GM10248 (cell line): ENCODE results near the gene CLPTM1L.

Experiments used
- CTCF ChIA-PET: fragments of 300-600 bp; sonication (Branson Sonifier 250); formaldehyde crosslinking; extraction: SDS; loops from one replicate; lab custom pipeline; 2021; ENCODE audit warnings: antibody characterized with exemption; lab: Yijun Ruan, JAX
- POLR2A ChIA-PET: fragments of 350-650 bp; sonication (Branson Sonifier 250); formaldehyde crosslinking; extraction: SDS; loops from one replicate; lab custom pipeline; 2020; ENCODE audit warnings: antibody characterized with exemption; lab: Yijun Ruan, JAX
- DNase-seq: peaks from one replicate; pipeline ENCODE4 v3.0.0; 2012; ENCODE audit errors: extremely low spot score
- CTCF ChIP-seq: IDR thresholded peaks from 2 replicates; pipeline ENCODE4 v1.5.1; 2012; ENCODE audit warnings: mild to moderate bottlenecking, low read depth; ENCODE audit errors: extremely low read depth, missing control alignments, control extremely low read depth

Gene CLPTM1L

GRCh38 chr5:1385395-1386273, 40.7 kb upstream of the CLPTM1L start:
- CTCF ChIA-PET: interaction anchor here (1.1 to 1.4 kb wide), 3 partner anchors 14 to 268 kb away, joined by 3 to 4 read pairs (median 4); no protein-coding TSS in a partner anchor
- POLR2A ChIA-PET: no interaction called here

GRCh38 chr5:1384521-1384920, 39.6 kb upstream of the CLPTM1L start:
- CTCF ChIA-PET: interaction anchor here (1.1 to 1.4 kb wide), 3 partner anchors 13 to 269 kb away, joined by 3 to 4 read pairs (median 4); no protein-coding TSS in a partner anchor
- DNase-seq: no peak
- TF ChIP-seq CTCF: no peak
- POLR2A ChIA-PET: no interaction called here

More at GRCh38 chr5:1385395-1386273, 40.7 kb upstream of the CLPTM1L start:
- peak; percentile 90 for DNase-seq
- no peak for TF ChIP-seq CTCF

- ChIA-PET POLR2A (no interaction called here), CTCF (no interaction called here)
- no peak for TF ChIP-seq CTCF
- no peak for DNase-seq
Observed at GRCh38 chr5:1383886-1384401, 39.0 kb upstream of the CLPTM1L start.

- ChIA-PET CTCF (no interaction called here), POLR2A (no interaction called here)
- TF ChIP-seq CTCF: no peak
- no peak for DNase-seq
Observed at GRCh38 chr5:1383344-1383743, 38.4 kb upstream of the CLPTM1L start.

- ChIA-PET POLR2A (no interaction called here), CTCF (interaction anchor here (1.4 kb wide), 1 partner anchor 262 kb away, joined by 4 read pairs; no protein-coding TSS in a partner anchor)
- no peak for DNase-seq
- no peak for TF ChIP-seq CTCF
Observed at GRCh38 chr5:1382248-1382700, 37.4 kb upstream of the CLPTM1L start.

GRCh38 chr5:1381370-1382247, 36.7 kb upstream of the CLPTM1L start:
- POLR2A ChIA-PET: no interaction called here
- CTCF ChIA-PET: interaction anchor here (1.0 to 1.9 kb wide), 5 partner anchors 10 to 263 kb away, joined by 3 to 12 read pairs (median 4); no protein-coding TSS in a partner anchor
- no peak for DNase-seq
- no peak for TF ChIP-seq CTCF
